ENCODE measurements around the gene SHH.

SHH gene

DNA sequence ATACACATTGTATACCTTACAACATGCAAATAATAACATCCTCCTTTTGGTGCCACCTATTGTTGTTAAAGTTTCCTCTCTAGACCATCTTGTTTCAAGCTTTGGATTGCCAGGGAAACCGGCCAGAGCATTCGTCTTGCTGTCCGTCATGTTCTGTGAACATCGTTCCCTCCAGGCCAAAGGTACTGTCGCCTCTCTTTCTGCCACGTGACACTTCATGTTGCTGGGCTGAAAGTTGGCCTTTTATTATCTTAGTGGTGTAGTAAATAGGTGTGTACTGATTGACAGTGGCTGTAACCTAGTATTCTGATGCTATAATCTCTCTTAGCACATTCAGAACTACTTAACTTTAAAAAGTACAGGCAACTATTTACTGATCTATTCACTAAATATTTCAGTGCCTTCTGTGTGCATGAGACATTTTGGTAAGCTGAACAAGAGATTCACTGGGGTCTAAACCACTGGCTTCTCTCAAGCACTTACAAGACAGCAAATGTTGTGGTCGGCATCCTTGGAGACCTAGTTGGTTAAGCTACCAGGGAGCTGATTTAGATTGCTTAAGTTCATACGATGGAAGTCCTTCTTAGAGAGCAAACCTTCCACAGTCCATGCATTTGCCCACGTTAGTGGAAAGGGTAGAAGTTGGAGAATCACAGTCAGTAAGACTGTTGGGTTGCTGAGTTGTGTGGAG, 52.4 kb downstream of the SHH start:
- peaks cover 97% of the 10 kb centered on the region for H3K79me2 ChIP-seq (ENCODE audit: control insufficient read depth, low read length)

DNA sequence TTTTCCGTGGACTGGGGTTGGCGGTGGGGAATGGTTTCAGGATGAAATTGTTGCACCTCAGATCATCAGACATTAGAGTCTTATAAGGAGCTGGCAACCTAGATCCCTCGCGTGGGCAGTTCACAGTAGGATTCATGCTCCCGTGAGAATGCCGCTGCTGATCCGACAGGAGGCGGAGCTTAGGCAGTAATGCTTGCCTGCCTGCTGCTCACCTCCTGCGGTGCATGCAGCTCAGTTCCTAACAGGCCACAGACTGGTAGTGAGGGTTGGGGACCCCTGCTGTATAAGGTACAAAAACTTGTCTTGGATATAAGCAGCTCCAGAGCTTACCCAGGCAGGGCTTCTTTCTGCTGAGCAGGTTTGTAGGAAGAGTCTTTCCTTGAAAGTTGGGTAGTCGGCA, 53.9 kb downstream of the SHH start:
- Histone ChIP-seq H3K4me3 (ENCODE audit: low read length) (no peak overlapping the region), H3F3A (ENCODE audit: control insufficient read depth, insufficient read depth) (peaks cover 5% of the 10 kb centered on the region), H3K36me3 (ENCODE audit: control insufficient read depth, low read length) (peaks cover 87% of the 10 kb centered on the region), H3K27me3 (ENCODE audit: control insufficient read depth, low read length) (no peaks in the 10 kb centered on the region), H3K79me2 (ENCODE audit: control insufficient read depth, low read length) (peaks cover 98% of the 10 kb centered on the region), H3K9me3 (ENCODE audit: control insufficient read depth, insufficient read depth, low read length) (no peaks in the 10 kb centered on the region), H3K4me1 (ENCODE audit: control insufficient read depth, low read length) (peaks cover 70% of the 10 kb centered on the region), H3K27ac (ENCODE audit: low read depth, low read length) (no peak overlapping the region), H3K9me2 (replicated peaks; ENCODE audit: control insufficient read depth, low read length) (no peaks in the 10 kb centered on the region), H3K4me2 (ENCODE audit: low read length) (no peak overlapping the region), H4K20me1 (ENCODE audit: control insufficient read depth, insufficient read depth, low read depth, low read length) (peaks cover 6% of the 10 kb centered on the region; the same call in 1 of the 2 replicates)
- TF ChIP-seq, protein P1, sequence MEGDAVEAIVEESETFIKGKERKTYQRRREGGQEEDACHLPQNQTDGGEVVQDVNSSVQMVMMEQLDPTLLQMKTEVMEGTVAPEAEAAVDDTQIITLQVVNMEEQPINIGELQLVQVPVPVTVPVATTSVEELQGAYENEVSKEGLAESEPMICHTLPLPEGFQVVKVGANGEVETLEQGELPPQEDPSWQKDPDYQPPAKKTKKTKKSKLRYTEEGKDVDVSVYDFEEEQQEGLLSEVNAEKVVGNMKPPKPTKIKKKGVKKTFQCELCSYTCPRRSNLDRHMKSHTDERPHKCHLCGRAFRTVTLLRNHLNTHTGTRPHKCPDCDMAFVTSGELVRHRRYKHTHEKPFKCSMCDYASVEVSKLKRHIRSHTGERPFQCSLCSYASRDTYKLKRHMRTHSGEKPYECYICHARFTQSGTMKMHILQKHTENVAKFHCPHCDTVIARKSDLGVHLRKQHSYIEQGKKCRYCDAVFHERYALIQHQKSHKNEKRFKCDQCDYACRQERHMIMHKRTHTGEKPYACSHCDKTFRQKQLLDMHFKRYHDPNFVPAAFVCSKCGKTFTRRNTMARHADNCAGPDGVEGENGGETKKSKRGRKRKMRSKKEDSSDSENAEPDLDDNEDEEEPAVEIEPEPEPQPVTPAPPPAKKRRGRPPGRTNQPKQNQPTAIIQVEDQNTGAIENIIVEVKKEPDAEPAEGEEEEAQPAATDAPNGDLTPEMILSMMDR (IDR thresholded peaks at IDR 0.05; ENCODE audit: low read depth, low read length, poor library complexity, severe bottlenecking), result no peak
- TF ChIP-seq EZH2phosphoT487 (IDR thresholded peaks at IDR 0.05; ENCODE audit: borderline replicate concordance, low read length), result no peak

More for the DNA sequence above, 52.4 kb downstream of the SHH start:
- Histone ChIP-seq H3K9me3 (ENCODE audit: control insufficient read depth, insufficient read depth, low read length) (no peaks in the 10 kb centered on the region), H3K4me2 (ENCODE audit: low read length) (no peak overlapping the region), H4K20me1 (ENCODE audit: control insufficient read depth, insufficient read depth, low read depth, low read length) (peaks cover 3% of the 10 kb centered on the region; the same call in 1 of the 2 replicates), H3K27ac (ENCODE audit: low read depth, low read length) (no peak overlapping the region), H3K36me3 (ENCODE audit: control insufficient read depth, low read length) (peaks cover 87% of the 10 kb centered on the region), H3K4me3 (ENCODE audit: low read length) (no peak overlapping the region), H3K27me3 (ENCODE audit: control insufficient read depth, low read length) (no peaks in the 10 kb centered on the region), H3K4me1 (ENCODE audit: control insufficient read depth, low read length) (peaks cover 70% of the 10 kb centered on the region), H3F3A (ENCODE audit: control insufficient read depth, insufficient read depth) (peaks cover 12% of the 10 kb centered on the region), H3K9me2 (replicated peaks; ENCODE audit: control insufficient read depth, low read length) (no peaks in the 10 kb centered on the region)
- TF ChIP-seq, protein P1 (IDR thresholded peaks at IDR 0.05; ENCODE audit: low read depth, low read length, poor library complexity, severe bottlenecking), result no peak
- TF ChIP-seq EZH2phosphoT487 (IDR thresholded peaks at IDR 0.05; ENCODE audit: borderline replicate concordance, low read length), result no peak

DNA sequence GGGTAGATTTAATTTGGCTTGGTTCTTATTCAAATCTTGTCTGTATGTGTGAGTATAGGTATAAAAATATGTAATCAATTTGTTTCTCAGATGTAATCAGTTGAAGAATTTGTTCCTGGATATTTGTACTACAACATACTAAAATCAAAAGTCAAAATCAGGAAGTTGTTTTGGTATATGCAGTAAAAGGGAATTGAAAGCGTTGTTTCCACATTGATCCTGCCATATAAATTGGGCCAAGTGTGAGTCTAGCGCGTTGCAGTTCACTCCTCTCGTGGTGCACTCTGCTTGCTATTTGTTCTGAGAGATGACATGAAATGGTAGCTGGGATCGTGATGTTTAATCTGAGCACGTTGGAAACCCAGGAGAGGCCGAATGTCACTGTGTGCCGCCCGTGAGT, 55.9 kb downstream of the SHH start:
- peaks cover 24% of the 10 kb centered on the region for H3F3A ChIP-seq (ENCODE audit: control insufficient read depth, insufficient read depth)
- H3K27me3 ChIP-seq (ENCODE audit: control insufficient read depth, low read length), result no peaks in the 10 kb centered on the region
- no peak overlapping the region for H3K4me3 ChIP-seq (ENCODE audit: low read length)
- H3K4me1 ChIP-seq (ENCODE audit: control insufficient read depth, low read length), result peaks cover 70% of the 10 kb centered on the region
- no peak overlapping the region for H3K27ac ChIP-seq (ENCODE audit: low read depth, low read length)
- no peaks in the 10 kb centered on the region for H3K9me2 ChIP-seq (replicated peaks; ENCODE audit: control insufficient read depth, low read length)
- H3K79me2 ChIP-seq (ENCODE audit: control insufficient read depth, low read length), result peaks cover 98% of the 10 kb centered on the region
- TF ChIP-seq EZH2phosphoT487 (IDR thresholded peaks at IDR 0.05; ENCODE audit: borderline replicate concordance, low read length), result no peak
- peaks cover 72% of the 10 kb centered on the region for H3K36me3 ChIP-seq (ENCODE audit: control insufficient read depth, low read length)
- H3K4me2 ChIP-seq (ENCODE audit: low read length), result peak overlapping the region; percentile 95
- no peaks in the 10 kb centered on the region for H3K9me3 ChIP-seq (ENCODE audit: control insufficient read depth, insufficient read depth, low read length)
- peaks cover 6% of the 10 kb centered on the region; the same call in 1 of the 2 replicates for H4K20me1 ChIP-seq (ENCODE audit: control insufficient read depth, insufficient read depth, low read depth, low read length)

DNA sequence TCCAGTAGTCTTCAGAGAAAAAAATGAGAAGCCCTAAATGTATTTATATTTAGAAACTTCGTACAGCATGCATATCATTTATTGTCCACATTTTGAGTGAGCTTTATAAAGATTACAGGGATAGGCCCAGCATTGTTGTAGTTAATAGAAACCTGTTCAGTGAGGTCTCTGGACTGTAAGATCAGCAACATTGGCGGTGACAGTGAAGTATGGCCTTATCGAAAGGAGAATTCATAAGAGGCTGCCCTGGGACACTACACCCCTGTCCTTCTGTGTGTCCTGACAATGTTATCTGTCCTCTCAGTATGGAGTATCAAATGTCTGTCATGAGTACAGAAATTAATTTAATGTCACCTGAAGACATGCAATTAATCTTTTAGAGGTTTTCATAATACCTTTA, 57.2 kb downstream of the SHH start:
- Histone ChIP-seq H3K79me2 (ENCODE audit: control insufficient read depth, low read length) (peaks cover 98% of the 10 kb centered on the region), H3F3A (ENCODE audit: control insufficient read depth, insufficient read depth) (peaks cover 31% of the 10 kb centered on the region), H3K4me2 (ENCODE audit: low read length) (peak overlapping the region; percentile 95), H3K27ac (ENCODE audit: low read depth, low read length) (peak overlapping the region; percentile 91; the same call in 1 of the 2 replicates), H3K9me2 (replicated peaks; ENCODE audit: control insufficient read depth, low read length) (no peaks in the 10 kb centered on the region), H3K4me3 (ENCODE audit: low read length) (peak overlapping the region; percentile 73; the same call in 1 of the 2 replicates), H3K36me3 (ENCODE audit: control insufficient read depth, low read length) (peaks cover 72% of the 10 kb centered on the region), H3K9me3 (ENCODE audit: control insufficient read depth, insufficient read depth, low read length) (no peaks in the 10 kb centered on the region), H3K27me3 (ENCODE audit: control insufficient read depth, low read length) (no peaks in the 10 kb centered on the region), H4K20me1 (ENCODE audit: control insufficient read depth, insufficient read depth, low read depth, low read length) (peaks cover 6% of the 10 kb centered on the region; the same call in 1 of the 2 replicates), H3K4me1 (ENCODE audit: control insufficient read depth, low read length) (peaks cover 73% of the 10 kb centered on the region)
- TF ChIP-seq, protein P1 (IDR thresholded peaks at IDR 0.05; ENCODE audit: low read depth, low read length, poor library complexity, severe bottlenecking), result no peak
- no peak for TF ChIP-seq EZH2phosphoT487 (IDR thresholded peaks at IDR 0.05; ENCODE audit: borderline replicate concordance, low read length)
